ENCODE results near the gene IGF2.

Gene IGF2

DNA sequence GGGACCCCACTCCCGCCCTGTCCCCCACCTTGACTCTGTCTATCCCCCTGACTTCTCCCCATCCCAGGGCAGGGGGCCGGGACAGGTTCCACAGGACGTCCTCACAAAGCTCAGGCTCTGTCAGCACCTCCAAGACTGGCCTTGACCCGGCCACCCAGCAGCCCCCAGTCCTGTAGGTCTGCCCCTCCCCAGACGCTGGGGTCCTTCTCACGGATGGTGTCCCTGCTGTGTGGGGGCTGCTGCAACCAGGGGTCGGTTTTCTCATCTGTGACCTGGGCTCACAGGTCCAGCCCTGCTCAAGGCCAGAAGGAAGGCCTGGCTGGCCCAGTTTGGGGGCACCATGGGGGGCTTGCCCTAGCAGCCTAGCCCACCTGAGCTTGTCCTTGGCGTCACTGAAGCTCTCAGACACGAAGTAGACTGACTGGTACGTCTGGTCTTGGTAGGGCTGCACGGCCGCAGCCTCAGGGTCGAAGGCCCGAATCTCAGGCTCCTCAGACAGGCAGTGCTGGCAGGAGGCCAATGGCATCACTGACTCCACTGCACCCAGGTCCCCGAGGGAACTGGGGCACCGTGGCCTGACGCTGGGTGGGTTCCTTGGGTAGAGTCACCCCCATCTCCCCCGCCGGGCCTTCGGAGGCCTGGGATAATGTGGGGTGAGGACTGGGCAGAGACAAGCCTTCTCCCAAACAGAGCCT lies 25.8 kb upstream of the IGF2 start:
- TF ChIP-seq CTCF (IDR thresholded peaks at IDR 0.05; ENCODE audit: low read depth, low read length, missing control alignments) = no peak
- DNase-seq (ENCODE audit: extremely low read depth, low read depth) = no peak
- H3K4me3 ChIP-seq (replicated peaks; ENCODE audit: low read depth, low read length) = no peak overlapping the region

DNA sequence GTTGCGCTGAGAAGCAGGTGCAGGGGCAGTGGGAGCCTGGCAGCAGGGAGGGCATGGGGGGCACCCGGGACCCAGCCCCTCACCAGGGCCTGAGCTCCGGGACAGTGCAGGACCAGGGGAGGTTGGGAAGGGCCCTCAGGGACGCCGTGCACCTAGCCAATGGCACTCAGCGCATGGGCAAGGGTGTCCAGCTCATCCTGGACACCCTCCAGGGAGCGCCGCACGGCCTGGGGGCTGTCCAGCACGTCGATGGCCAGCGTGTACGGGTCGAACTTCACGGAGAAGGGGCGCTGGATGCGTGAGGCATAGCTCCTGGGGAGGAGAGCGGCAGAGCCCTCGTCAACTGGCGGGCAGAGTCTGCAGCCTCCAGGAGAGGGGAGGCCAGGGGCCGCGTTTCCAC lies 24.9 kb upstream of the IGF2 start:
- no peak for TF ChIP-seq CTCF (IDR thresholded peaks at IDR 0.05; ENCODE audit: low read depth, low read length, missing control alignments)
- DNase-seq (ENCODE audit: extremely low read depth, low read depth) = no peak
- no peak overlapping the region for H3K4me3 ChIP-seq (replicated peaks; ENCODE audit: low read depth, low read length)

- DNase-seq (ENCODE audit: extremely low read depth, low read depth) = no peak
- no peak for TF ChIP-seq CTCF (IDR thresholded peaks at IDR 0.05; ENCODE audit: low read depth, low read length, missing control alignments)
Measured at GRCh38 chr11:2163428-2163978, 24.3 kb upstream of the IGF2 start.

GRCh38 chr11:2160736-2161259 lies 21.6 kb upstream of the IGF2 start, which contains the start of gene INS:
Gene INS, minus strand, starts transcription at chr11:2161209. Its CDS starts 238 bp downstream, at chr11:2160971.
- no peak within 1 kb of the TSS for H3K4me3 ChIP-seq (replicated peaks; ENCODE audit: low read depth, low read length)
- no peak for TF ChIP-seq CTCF (IDR thresholded peaks at IDR 0.05; ENCODE audit: low read depth, low read length, missing control alignments)
- DNase-seq (ENCODE audit: extremely low read depth, low read depth) = no peak

More at GRCh38 chr11:2163428-2163978, 24.3 kb upstream of the IGF2 start:
- no peak overlapping the region for H3K4me3 ChIP-seq (replicated peaks; ENCODE audit: low read depth, low read length)

GRCh38 chr11:2159536-2160413 lies 20.6 kb upstream of the IGF2 start:
- no peak for TF ChIP-seq CTCF (IDR thresholded peaks at IDR 0.05; ENCODE audit: low read depth, low read length, missing control alignments)
- no peak for DNase-seq (ENCODE audit: extremely low read depth, low read depth)
- H3K4me3 ChIP-seq (replicated peaks; ENCODE audit: low read depth, low read length) = no peak overlapping the region

- no peak for TF ChIP-seq CTCF (IDR thresholded peaks at IDR 0.05; ENCODE audit: low read depth, low read length, missing control alignments)
- H3K4me3 ChIP-seq (replicated peaks; ENCODE audit: low read depth, low read length) = no peak overlapping the region
- DNase-seq (ENCODE audit: extremely low read depth, low read depth) = no peak
Measured at GRCh38 chr11:2158966-2159365, 19.8 kb upstream of the IGF2 start.
